SK-N-SH (cell line): ENCODE measurements around the gene SLC9A7.

Experiments
- EP300 ChIP-seq, 2 experiments: IDR thresholded peaks; 2 replicates each; pipeline versions ENCODE4 v1.4.0 to v1.6.1; 2012; ENCODE audit warnings: borderline replicate concordance in 1 of 2, low read depth in 1 of 2, low read length in 1 of 2
- EZH2phosphoT487 ChIP-seq: fragments of 200-600 bp; sonication (generic); IDR thresholded peaks from 2 replicates; pipeline ENCODE4 v1.6.1; 2017; ENCODE audit warnings: low read depth, mixed run types, mild to moderate bottlenecking, antibody characterized with exemption, moderate library complexity, borderline replicate concordance
- FOSL2 ChIP-seq: IDR thresholded peaks from 2 replicates; pipeline ENCODE4 v1.4.0; 2012; ENCODE audit warnings: low read depth, mild to moderate bottlenecking, moderate library complexity, borderline replicate concordance
- GABPA ChIP-seq: IDR thresholded peaks from 2 replicates; pipeline ENCODE4 v1.4.0; 2012; ENCODE audit warnings: low read depth, mild to moderate bottlenecking
- JUND ChIP-seq: IDR thresholded peaks from 2 replicates; pipeline ENCODE4 v1.4.0; 2012
- POLR2AphosphoS5 ChIP-seq: IDR thresholded peaks from 2 replicates; pipeline ENCODE4 v1.6.1; 2012; ENCODE audit warnings: low read depth, low read length
- RAD21 ChIP-seq: IDR thresholded peaks from 2 replicates; pipeline ENCODE4 v1.6.1; 2012; ENCODE audit warnings: mild to moderate bottlenecking, low read length
- RXRA ChIP-seq: IDR thresholded peaks from 2 replicates; pipeline ENCODE4 v1.4.0; 2012; ENCODE audit warnings: low read depth, mild to moderate bottlenecking, borderline replicate concordance
- SMC3 ChIP-seq: IDR thresholded peaks from 2 replicates; pipeline ENCODE4 v1.6.1; 2012; ENCODE audit warnings: low read depth, low read length, improper control_type of control experiment
- TF ChIP-seq, protein P1 (sequence below): fragments of 200-600 bp; sonication (generic); IDR thresholded peaks from 2 replicates; pipeline ENCODE4 v1.6.1; 2017; ENCODE audit warnings: antibody characterized with exemption, mild to moderate bottlenecking, moderate library complexity
- TF ChIP-seq, protein P2 (sequence below): IDR thresholded peaks from 2 replicates; pipeline ENCODE4 v1.4.0; 2012; ENCODE audit warnings: low read depth, borderline replicate concordance

DNA sequence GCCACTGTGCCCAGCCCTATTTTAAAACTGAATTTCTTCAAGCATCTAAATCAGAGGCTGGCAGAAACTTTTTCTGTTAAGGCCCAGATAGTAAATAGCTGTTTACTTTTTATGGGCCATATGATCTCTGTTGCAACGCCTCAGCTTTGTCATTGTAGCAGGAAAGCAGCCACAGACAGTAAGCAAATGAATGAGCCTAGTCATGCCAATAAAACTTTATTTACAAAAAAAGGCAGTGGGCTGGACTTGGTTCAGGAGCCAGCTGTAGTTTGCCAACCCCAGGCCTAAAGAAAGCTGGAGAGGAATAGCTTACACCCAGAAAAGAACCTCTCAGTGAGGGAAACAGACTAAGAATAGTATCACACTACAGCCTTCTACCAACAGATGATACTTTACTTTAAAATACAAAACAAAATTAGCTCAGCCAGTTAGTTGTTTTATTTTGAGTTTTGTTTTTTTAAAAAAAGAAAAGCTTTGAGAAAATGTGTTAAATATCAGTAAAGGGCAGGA lies 159.8 kb downstream of the SLC9A7 start:
- no peak for TF ChIP-seq FOSL2
- TF ChIP-seq, protein P1, sequence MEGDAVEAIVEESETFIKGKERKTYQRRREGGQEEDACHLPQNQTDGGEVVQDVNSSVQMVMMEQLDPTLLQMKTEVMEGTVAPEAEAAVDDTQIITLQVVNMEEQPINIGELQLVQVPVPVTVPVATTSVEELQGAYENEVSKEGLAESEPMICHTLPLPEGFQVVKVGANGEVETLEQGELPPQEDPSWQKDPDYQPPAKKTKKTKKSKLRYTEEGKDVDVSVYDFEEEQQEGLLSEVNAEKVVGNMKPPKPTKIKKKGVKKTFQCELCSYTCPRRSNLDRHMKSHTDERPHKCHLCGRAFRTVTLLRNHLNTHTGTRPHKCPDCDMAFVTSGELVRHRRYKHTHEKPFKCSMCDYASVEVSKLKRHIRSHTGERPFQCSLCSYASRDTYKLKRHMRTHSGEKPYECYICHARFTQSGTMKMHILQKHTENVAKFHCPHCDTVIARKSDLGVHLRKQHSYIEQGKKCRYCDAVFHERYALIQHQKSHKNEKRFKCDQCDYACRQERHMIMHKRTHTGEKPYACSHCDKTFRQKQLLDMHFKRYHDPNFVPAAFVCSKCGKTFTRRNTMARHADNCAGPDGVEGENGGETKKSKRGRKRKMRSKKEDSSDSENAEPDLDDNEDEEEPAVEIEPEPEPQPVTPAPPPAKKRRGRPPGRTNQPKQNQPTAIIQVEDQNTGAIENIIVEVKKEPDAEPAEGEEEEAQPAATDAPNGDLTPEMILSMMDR: no peak
- no peak for TF ChIP-seq RAD21
- TF ChIP-seq, protein P2, sequence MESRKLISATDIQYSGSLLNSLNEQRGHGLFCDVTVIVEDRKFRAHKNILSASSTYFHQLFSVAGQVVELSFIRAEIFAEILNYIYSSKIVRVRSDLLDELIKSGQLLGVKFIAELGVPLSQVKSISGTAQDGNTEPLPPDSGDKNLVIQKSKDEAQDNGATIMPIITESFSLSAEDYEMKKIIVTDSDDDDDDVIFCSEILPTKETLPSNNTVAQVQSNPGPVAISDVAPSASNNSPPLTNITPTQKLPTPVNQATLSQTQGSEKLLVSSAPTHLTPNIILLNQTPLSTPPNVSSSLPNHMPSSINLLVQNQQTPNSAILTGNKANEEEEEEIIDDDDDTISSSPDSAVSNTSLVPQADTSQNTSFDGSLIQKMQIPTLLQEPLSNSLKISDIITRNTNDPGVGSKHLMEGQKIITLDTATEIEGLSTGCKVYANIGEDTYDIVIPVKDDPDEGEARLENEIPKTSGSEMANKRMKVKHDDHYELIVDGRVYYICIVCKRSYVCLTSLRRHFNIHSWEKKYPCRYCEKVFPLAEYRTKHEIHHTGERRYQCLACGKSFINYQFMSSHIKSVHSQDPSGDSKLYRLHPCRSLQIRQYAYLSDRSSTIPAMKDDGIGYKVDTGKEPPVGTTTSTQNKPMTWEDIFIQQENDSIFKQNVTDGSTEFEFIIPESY: no peak
- TF ChIP-seq EZH2phosphoT487: no peak
- no peak for TF ChIP-seq JUND
- TF ChIP-seq SMC3: no peak
- no peak for TF ChIP-seq RXRA
- no peak for TF ChIP-seq POLR2AphosphoS5
- no peak for TF ChIP-seq EP300 (IDR thresholded peaks at IDR 0.05; ENCODE audit: borderline replicate concordance in 1 of 2, low read depth in 1 of 2, low read length in 1 of 2)
- no peak for TF ChIP-seq GABPA
